ENCODE results near the gene RNF138. TPM values are rescaled to one million over a fixed set of nuclear protein-coding genes. Genes with fewer than 3 reads are reported as not detected.

Gene RNF138
- total and polyA plus RNA-seq, 2 of the 13 experiments (the other 11 are each of a cell fraction or from before 2014, with no cell fraction given): 14.6 to 33.6 TPM

DNA sequence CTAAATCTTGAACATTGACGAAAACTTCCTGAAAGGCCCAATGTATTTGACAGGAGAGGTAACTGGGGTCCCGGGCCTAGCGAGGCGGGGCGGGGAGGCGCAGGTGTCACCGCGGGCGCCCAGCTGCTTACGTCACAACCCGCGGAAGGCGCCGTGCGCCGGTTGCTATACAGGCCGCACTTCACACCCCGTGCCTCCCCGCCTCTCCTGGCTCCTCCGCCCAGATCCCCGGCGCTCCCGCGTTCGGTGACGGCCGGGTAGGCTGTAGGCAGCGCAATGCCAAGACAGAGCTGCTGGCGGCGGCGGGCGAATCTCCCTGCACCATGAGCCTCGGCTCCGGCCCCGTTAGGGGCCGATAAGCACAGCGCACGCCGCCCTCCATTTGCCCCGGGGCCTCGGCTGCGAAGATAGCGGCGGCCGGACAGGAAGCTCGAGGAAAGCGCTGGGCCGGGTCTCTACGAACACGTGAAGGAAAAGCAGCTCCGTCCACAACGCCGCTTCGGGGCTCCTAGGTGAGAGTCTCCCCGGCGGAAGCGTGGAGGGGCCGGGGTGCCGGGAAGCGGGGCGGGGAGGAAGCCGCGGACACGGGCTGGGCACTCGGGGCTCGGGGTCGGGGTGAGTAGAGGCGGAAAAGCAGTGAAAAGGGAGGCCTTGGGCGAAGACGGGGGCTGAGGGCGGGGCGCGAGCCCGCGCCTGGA, at the start of gene RNF138 (continued):
- TF ChIP-seq, protein P1, sequence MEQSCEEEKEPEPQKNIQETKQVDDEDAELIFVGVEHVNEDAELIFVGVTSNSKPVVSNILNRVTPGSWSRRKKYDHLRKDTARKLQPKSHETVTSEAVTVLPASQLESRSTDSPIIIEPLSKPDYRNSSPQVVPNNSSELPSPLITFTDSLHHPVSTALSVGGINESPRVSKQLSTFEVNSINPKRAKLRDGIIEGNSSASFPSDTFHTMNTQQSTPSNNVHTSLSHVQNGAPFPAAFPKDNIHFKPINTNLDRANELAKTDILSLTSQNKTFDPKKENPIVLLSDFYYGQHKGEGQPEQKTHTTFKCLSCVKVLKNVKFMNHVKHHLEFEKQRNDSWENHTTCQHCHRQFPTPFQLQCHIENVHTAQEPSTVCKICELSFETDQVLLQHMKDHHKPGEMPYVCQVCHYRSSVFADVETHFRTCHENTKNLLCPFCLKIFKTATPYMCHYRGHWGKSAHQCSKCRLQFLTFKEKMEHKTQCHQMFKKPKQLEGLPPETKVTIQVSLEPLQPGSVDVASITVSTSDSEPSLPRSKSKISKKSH (CRISPR knock-in tag; IDR thresholded peaks at IDR 0.05; ENCODE audit: borderline replicate concordance): peak; percentile 45; the same call in 1 of the 2 replicates
- TF ChIP-seq ZNF251 (CRISPR knock-in tag; IDR thresholded peaks at IDR 0.05): 0 out of 2 replicates have a peak, but pooled peaks have one; percentile 27

DNA sequence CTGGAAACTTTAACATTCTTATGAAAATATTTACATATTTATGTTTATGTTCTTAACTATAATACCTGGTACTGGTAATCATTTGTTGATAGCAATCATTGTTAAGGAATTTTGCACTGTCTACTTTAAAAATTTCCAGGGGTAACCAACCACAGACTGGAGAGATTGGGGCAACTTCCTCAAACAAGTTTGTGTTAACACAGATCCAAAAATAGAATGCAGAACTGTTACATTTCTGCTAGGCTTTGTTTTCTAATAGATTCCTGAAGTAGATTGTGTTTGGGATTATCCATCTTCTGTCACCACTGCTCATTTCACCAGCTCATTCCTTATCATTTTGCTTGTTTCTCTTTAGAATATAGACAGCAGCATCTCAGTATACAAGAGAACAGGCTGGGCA, 49.3 kb upstream of the RNF138 start:
- FAIRE-seq (no peak), ATAC-seq (no peak), DNase-seq (ENCODE audit: low spot score) (no peak)
- ChIA-PET CTCF (ENCODE audit: low intra/inter-chr PET ratio, low total read pairs) (no interaction called here), POLR2A (no interaction called here)
- H3K9ac ChIP-seq (ENCODE audit: insufficient read depth, low read depth, low read length): no peak overlapping the region
- in situ Hi-C loops (cut with HindIII; ENCODE audit: extremely low pct_ligation_motif_present, low pct_unique_long_range_greater_than_20kb): no loop called here
- no peaks in the 10 kb centered on the region for H3K27me3 ChIP-seq (ENCODE audit: control insufficient read depth in 1 of 2, insufficient read depth in 2 of 2, low read length in 2 of 2)
- no peak overlapping the region for H3K4me2 ChIP-seq (ENCODE audit: low read depth, low read length)
- no peaks in the 10 kb centered on the region for H3K36me3 ChIP-seq (replicated peaks in 1 of 2; ENCODE audit: control insufficient read depth in 1 of 2, insufficient read depth in 2 of 2, low read length in 2 of 2)
- H3K9me3 ChIP-seq (ENCODE audit: low read length): no peaks in the 10 kb centered on the region
- no peak overlapping the region for H3K27ac ChIP-seq (ENCODE audit: extremely low read length, insufficient read depth, low read length)
- no peaks in the 10 kb centered on the region for H3K4me1 ChIP-seq (ENCODE audit: insufficient read depth, low read length)
- H3K4me3 ChIP-seq (replicated peaks in 1 of 3; ENCODE audit: insufficient read depth in 1 of 3, low read depth in 2 of 3, low read length in 3 of 3): no peak overlapping the region
- TF ChIP-seq IKZF1 (IDR thresholded peaks at IDR 0.05) (no peak), EEA1 (CRISPR knock-in tag; IDR thresholded peaks at IDR 0.05; ENCODE audit: borderline replicate concordance) (no peak), ZNF235 (CRISPR knock-in tag; IDR thresholded peaks at IDR 0.05; ENCODE audit: borderline replicate concordance) (no peak)
- no peak overlapping the region for H2AFZ ChIP-seq (ENCODE audit: low read length)
- no peaks in the 10 kb centered on the region for H3K79me2 ChIP-seq (ENCODE audit: insufficient read depth, low read length)
- H4K20me1 ChIP-seq (ENCODE audit: insufficient read depth, low read length): no peaks in the 10 kb centered on the region
- intact Hi-C loops (cut with micrococcal nuclease; ENCODE audit: unreplicated experiment): no loop called here
- BruUV-seq (replicated peaks): no TSS peak
